Activated CD4-positive, alpha-beta T cell treated with anti-CD3 and anti-CD28 coated beads, Interleukin-2, amount 50 U/mL, for 24 hours (primary cell): ENCODE results near the gene TP53INP2.
A peak's percentile ranks its signal among the peaks of the same experiment; 100 is the strongest.
"Not testable (repeated sequence)": the region's sequence is repeated elsewhere in the genome, so short reads cannot be mapped to it uniquely, and the experiment has no call there.

Source experiments
- DNase-seq, 2 donors: peaks; one replicate each; pipeline ENCODE4 v3.0.0-alpha.2; 2020; ENCODE audit warnings: low read depth in 1 of 2, low spot score in 1 of 2

TP53INP2 gene

DNA sequence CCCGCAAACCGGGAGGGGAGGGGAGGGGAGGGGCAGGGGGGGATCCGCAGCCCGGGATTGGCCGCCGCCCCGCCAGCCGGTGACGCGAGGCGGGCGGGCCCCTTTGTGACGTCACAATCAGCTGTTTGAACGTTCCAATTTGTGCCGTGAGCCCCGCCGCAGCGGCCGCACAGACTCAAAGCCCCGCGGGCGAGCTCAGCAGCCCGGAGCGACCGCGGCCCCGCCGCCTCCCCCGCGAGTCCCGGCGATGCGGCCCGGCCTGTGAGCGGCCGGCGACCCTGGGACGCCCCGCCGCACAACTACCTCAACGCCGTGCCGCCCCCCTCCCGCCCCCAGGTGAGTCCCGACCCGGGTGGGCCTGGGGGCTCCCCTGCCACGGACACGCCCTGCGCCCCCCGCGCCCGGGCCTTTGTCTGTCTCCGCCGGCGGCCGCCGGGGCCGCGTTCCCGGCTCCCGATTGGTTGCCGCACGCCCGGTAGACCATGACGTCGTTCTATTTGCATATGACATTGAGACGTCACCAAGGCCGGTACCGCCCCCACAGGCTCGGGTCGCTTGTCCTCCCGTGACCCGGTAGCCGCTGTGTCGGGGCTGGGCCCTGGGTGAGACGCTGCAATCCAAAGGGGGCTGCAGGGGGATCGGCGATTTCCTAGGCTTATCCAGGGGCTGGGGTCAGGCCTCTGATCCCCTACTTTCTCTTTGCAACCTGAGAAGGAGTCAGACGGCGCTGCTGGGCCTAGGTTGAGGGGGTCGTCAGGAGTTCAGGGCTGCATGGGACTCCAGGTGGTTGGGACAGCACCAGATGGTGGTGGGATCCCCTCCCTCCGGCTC is at the start of gene TP53INP2:
TP53INP2 (plus strand) TSS at position 168 of the 831 bp plus-strand sequence. CDS start 4,396 bp downstream, outside the sequence.
- DNase-seq = peak; percentile 59 to 73

DNA sequence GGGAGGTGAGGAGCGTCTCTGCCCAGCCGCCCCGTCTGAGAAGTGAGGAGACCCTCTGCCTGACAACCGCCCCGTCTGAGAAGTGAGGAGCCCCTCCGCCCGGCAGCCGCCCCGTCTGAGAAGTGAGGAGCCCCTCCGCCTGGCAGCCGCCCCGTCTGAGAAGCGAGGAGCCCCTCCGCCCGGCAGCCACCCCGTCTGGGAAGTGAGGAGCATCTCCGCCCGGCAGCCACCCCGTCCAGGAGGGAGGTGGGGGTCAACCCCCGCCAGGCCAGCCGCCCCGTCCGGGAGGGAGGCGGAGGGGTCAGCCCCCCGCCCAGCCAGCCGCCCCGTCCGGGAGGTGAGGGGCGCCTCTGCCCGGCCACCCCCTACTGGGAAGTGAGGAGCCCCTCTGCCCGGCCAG is 45.5 kb upstream of the TP53INP2 start:
- DNase-seq = not testable (repeated sequence)

DNA sequence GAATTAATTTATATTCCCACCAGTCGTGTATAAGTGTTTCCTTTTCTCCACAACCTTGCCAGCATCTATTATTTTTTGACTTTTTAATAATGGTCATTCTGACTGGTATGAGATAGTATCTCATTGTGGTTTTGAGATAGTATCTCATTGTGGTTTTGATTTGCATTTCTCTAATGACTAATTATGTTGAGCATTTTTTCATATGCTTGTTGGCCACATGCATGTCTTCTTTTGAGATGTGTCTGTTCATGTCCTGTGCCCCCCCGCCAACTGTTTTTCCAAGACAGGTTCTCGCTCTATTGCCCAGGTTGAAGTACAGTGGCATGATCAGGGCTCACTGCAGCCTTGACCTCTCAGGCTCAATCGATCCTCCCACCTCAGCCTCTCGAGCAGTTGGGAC is 42.3 kb upstream of the TP53INP2 start:
- DNase-seq = not testable (repeated sequence)

- DNase-seq = no peak
These were observed 40.8 kb upstream of the TP53INP2 start for GRCh38 chr20:34663213-34663943.

DNA sequence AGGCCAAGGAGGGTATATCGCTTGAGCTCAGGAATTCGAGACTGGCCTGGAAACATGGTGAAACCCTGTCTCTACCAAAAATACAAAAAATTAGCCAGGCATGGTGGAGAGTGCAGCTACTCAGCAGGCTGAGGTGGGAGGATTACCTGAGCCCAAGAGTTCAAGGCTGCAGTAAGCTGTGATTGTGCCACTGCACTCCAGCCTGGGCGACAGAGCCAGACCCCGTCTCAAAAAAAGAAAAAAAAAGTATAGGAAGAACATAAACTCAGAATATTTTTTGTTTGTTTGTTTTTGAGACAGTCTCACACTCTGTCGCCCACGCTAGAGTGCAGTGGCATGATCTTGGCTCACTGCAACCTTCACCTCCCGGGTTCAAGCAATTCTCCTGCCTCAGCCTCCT is 39.4 kb upstream of the TP53INP2 start:
- DNase-seq = not testable (repeated sequence)

DNA sequence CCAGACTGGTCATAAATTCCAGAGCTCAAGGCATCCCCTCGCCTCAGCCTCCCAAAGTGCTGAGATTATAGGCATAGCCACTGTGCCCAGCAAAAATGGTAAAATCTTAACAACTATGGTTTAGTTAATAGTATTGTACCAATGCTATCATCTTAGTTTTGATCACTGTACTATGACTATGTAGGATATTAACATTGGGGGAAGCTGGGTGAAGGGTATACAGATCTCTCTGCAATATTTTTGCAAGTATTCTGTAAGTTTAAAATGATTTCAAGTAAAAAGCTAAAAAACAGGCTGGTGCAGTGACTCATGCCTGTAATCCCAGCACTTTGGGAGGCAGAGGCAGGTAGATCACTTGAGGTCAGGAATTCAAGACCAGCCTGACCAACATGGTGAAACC is 35.0 kb upstream of the TP53INP2 start:
- no peak for DNase-seq

GRCh38 chr20:34673412-34673811 is 30.7 kb upstream of the TP53INP2 start:
- DNase-seq = no peak

DNA sequence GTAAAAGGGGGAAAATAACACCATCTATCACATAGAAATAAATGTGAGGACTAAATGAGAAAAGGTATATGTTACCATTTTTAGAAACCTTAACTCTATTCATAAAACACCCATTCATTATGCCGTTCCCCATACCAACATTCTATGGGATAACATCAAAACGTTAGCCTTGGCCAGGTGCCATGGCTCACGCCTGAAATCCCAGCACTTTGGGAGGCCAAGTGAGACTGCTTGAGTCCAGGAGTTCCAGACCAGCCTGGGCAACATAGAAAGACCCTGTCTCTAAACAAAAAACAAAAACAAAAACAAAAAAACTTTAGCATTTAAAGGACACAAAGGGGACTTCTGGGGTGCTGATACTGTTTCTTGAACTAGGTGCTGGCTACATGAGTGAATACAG is 28.6 kb upstream of the TP53INP2 start:
- no peak for DNase-seq

- no peak for DNase-seq
These were observed 28.0 kb upstream of the TP53INP2 start for GRCh38 chr20:34675993-34676641.

DNA sequence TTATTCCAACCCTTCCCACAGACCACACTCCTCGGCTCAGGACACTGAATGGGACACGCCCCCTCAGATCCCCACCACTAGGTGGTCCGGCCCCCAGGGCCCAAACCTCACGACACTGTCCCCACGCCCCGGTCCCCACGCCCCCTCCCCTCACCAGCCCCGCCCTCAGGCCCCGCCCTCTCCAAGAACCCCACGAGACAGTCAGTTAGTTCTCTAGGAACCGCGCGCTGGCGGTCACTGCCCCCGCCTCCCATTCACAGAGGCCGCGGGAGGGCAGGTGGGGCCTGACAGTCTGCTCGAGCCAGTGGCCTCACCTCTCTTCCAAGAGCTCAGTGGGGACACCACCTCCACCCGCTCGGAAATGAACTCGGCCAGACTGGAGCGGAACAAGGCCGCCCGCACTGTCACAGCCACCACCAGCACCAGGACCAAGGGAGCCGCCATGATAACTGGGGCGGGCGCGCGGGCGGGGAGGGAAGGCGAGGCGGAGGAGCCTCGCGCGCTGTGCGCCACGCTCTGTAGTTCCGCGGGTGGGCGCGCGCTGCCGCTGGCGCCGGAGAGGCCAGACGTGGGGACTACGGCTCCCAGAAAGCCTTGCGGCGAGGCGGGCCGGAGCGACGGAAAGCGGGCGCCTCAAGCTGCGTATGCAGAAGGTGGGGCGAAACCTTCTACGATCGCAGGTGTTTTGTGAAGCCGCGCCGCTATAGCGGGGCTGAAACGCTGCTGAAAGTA is 27.3 kb upstream of the TP53INP2 start, which contains the start of gene PIGU:
PIGU (minus strand) TSS at position 451 of the 732 bp plus-strand sequence; CDS start at position 444, 7 bp downstream.
- peak; percentile 87 to 92 for DNase-seq

GRCh38 chr20:34680586-34681175 is 23.5 kb upstream of the TP53INP2 start:
- no peak for DNase-seq

- no peak for DNase-seq
These were observed 20.5 kb upstream of the TP53INP2 start for GRCh38 chr20:34683667-34684066.

DNA sequence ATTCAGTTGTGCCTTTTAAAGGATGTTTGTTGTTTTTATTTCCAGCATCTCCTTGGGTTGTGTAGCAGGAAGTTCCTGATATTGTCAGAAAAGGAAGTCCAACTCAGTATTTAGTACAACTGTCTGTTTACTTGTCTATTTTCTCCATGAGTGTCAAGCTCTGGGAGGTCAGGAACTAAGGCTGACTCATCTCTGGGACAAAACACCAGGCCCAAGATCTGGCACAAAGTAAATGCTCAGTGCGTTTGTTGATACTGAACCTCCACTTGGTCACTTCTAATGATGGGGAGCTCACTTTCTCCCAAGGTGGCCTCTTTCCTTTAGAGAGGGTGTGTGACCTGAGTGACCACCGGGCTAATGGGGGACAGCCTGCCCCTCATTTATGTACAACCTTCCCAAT is 14.7 kb upstream of the TP53INP2 start:
- no peak for DNase-seq

DNA sequence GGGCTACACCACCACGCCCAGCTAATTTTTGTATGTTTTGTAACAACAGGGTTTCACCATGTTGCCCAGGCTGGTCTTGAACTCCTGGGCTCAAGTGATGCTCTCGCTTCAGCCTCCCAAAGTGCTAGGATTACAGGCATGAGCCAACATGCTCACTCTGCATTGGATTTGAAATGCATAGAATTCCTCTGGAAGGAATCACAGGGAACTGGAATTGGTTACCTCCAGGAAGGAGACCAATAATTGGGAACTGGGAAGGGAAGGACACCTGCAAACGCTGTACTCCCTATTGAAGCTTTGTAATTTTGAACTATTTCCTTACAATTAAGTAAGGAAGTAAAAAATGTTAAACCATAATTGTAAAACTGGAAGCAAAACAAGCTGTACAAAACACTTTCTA is 12.3 kb upstream of the TP53INP2 start:
- DNase-seq = no peak

DNA sequence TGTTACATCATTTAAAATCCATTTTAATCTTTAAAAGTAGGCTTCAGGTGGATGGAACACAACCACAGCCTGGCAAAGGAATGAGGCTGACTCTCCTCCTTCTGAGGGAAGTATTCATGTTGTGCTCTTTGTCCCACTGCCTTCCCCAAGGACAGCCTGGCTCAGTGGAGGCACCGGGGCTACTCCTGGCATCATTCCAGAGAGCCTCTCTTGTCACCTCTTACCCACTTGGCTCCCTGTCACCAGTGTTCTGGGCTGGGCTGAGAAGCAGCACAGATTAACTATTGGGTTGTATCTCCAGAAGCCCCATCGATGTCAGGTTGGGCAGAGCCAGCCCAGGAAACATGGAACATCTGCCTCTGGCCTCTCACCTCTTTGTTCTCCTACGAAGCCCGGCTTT is 10.7 kb upstream of the TP53INP2 start:
- DNase-seq = no peak

GRCh38 chr20:34701405-34702085 is 2.6 kb upstream of the TP53INP2 start:
- no peak for DNase-seq

DNA sequence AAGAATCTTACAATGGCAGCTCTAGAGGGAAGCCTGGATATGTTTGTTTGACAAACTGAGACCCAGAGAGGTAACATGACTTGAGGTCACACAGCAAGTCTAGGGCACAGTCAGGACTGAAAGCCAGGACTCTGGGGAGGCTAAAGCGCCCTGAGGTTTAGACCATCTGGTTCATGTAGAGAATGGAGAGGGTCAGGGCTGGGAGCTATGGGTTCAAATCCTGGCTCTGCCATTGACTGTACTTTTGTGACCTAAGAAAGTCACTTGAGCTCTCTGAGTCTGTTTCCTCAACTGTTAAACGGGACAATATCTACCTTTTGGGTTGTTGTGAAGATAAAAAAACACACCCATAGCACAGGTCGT is 1.1 kb upstream of the TP53INP2 start:
- DNase-seq = no peak

- DNase-seq = no peak
These were observed 544 bp upstream of the TP53INP2 start for GRCh38 chr20:34703424-34704176.

DNA sequence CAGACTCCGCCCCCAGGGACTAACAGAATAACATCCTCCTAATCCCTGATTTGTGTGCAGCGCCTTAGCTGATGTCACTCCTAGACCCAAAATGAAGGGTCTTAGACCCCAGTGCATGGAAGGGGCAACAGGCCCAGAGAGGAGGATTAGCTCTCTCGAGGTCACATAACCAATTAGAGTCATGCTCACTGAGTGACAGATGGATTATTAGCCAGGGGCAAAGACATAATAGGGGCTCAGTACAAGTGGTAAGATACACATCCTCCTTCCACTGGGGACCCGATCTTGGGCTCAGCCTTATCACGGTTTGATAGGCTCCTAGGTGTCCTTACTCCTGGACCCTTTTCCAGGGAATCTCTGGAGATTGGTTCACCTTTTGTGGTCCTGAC is 858 bp downstream of the TP53INP2 start:
- no peak for DNase-seq
